Vagina (tissue), 2 donors: Measurements from ENCODE around the gene CD1B. TPM values are rescaled to one million over a fixed set of nuclear protein-coding genes. Genes with fewer than 3 reads are reported as not detected.

Experiments
- DNase-seq, 2 donors: peaks; one replicate each; pipeline ENCODE4 v3.0.0-alpha.2; 2017; ENCODE audit errors: extremely low spot score in 2 of 2
- H3K27ac ChIP-seq: fragments of 200-600 bp; sonication (generic); one replicate; pipeline ENCODE4 v1.5.1; 2019
- H3K27me3 ChIP-seq: fragments of 200-600 bp; sonication (generic); one replicate; pipeline ENCODE4 v1.5.1; 2019
- H3K36me3 ChIP-seq, 2 donors: fragments of 200-600 bp; sonication (generic); one replicate each; pipeline ENCODE4 v1.5.1; 2017 to 2019
- H3K4me1 ChIP-seq: fragments of 200-600 bp; sonication (generic); one replicate; pipeline ENCODE4 v1.5.1; 2019
- H3K4me3 ChIP-seq, 2 donors: fragments of 200-600 bp; sonication (generic); 1 replicate in 1 of 2; 2 replicates in 1 of 2; pipeline ENCODE4 v1.5.1; 2016 to 2019
- H3K9me3 ChIP-seq: fragments of 200-600 bp; sonication (generic); one replicate; pipeline ENCODE4 v1.5.1; 2019
- POLR2A ChIP-seq, 2 donors: fragments of 450-650 bp; IDR thresholded peaks; one replicate each; pipeline ENCODE4 v1.6.1; 2017; ENCODE audit warnings: antibody characterized with exemption in 2 of 2, mild to moderate bottlenecking in 2 of 2, moderate library complexity in 2 of 2
- POLR2AphosphoS5 ChIP-seq, 2 donors: sonication (generic); formaldehyde crosslinking; IDR thresholded peaks; one replicate each; pipeline ENCODE4 v1.9.0; 2017; ENCODE audit warnings: antibody characterized with exemption in 2 of 2, mild to moderate bottlenecking in 2 of 2, low read depth in 1 of 2; ENCODE audit not compliant: insufficient read depth in 1 of 2
- intact Hi-C: fragments of 100-400 bp; cut with DNase I; formaldehyde crosslinking; loops from one replicate; pipeline ENCODE4 v1.15.1; 2023
- total RNA-seq: library from RNA; depleted of rRNA; stranded (reverse); fragments of >200 nt; gene quantifications from one replicate; pipeline ENCODE4 v1.2.3, GENCODE V29; 2016
- TF ChIP-seq, protein P1 (sequence below), 3 experiments: fragments of 450-650 bp in 2 of 3; fragments of 200-600 bp in 1 of 3; sonication (generic) in 1 of 3; IDR thresholded peaks; one replicate each; pipeline ENCODE4 v1.5.1; 2017 to 2019; ENCODE audit warnings: antibody characterized with exemption in 3 of 3, mild to moderate bottlenecking in 2 of 3, moderate library complexity in 2 of 3

The CD1B gene
- total RNA-seq, 1 donor from 2014 or later = not detected

DNA sequence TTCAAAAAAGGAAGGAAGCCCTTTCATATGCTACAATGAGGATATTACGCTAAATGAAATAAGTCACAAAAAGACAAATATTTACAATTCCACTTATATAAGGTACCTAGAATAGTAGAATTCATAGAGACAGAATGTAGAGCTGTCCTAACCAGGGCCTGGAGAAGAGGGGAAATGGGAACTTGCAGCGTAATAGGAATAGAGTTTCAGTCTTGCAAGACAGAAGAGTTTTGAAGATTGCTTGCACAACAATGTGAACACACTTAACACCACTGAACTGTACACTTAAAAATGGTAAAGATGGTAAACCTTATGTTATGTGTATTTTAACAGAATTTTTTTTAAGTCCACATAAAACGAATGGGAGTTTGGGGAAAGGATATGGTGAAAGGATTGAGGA lies 2.9 kb downstream of the CD1B start:
- TF ChIP-seq POLR2AphosphoS5 (IDR thresholded peaks at IDR 0.05; ENCODE audit: insufficient read depth in 1 of 2, low read depth in 1 of 2) = no peak
- TF ChIP-seq, protein P1, sequence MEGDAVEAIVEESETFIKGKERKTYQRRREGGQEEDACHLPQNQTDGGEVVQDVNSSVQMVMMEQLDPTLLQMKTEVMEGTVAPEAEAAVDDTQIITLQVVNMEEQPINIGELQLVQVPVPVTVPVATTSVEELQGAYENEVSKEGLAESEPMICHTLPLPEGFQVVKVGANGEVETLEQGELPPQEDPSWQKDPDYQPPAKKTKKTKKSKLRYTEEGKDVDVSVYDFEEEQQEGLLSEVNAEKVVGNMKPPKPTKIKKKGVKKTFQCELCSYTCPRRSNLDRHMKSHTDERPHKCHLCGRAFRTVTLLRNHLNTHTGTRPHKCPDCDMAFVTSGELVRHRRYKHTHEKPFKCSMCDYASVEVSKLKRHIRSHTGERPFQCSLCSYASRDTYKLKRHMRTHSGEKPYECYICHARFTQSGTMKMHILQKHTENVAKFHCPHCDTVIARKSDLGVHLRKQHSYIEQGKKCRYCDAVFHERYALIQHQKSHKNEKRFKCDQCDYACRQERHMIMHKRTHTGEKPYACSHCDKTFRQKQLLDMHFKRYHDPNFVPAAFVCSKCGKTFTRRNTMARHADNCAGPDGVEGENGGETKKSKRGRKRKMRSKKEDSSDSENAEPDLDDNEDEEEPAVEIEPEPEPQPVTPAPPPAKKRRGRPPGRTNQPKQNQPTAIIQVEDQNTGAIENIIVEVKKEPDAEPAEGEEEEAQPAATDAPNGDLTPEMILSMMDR (IDR thresholded peaks at IDR 0.05) = no peak
- TF ChIP-seq POLR2A (IDR thresholded peaks at IDR 0.05) = no peak
- Histone ChIP-seq H3K4me1 (no peaks in the 10 kb centered on the region), H3K36me3 (no peaks in the 10 kb centered on the region), H3K27ac (no peak overlapping the region), H3K9me3 (no peaks in the 10 kb centered on the region), H3K4me3 (no peak overlapping the region), H3K27me3 (no peaks in the 10 kb centered on the region)
- intact Hi-C loops = no loop called here
- DNase-seq = no peak

DNA sequence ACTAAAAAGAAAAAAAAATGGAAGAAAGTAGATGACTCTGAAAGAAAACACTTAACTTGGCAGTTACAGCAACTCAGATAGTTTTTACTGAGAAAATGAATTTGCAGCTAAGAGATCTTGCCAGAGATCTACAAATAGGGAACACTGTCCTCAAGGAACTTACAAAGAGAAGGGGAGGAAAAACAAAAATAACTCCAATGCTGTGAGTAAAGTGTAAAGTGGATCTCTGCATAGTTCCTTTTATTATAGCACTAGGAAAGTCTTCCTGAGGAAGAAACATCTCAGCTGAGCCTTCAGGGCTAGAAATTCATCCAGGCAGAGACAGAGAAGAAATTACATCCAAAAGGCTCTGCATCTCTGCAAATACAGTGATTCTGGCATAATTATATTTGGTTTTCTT lies 3.9 kb downstream of the CD1B start:
- Histone ChIP-seq H3K36me3 (no peaks in the 10 kb centered on the region), H3K9me3 (no peaks in the 10 kb centered on the region)
- TF ChIP-seq, protein P1 (IDR thresholded peaks at IDR 0.05) = no peak
- no peak for TF ChIP-seq POLR2AphosphoS5 (IDR thresholded peaks at IDR 0.05; ENCODE audit: insufficient read depth in 1 of 2, low read depth in 1 of 2)
- no peak for TF ChIP-seq POLR2A (IDR thresholded peaks at IDR 0.05)

DNA sequence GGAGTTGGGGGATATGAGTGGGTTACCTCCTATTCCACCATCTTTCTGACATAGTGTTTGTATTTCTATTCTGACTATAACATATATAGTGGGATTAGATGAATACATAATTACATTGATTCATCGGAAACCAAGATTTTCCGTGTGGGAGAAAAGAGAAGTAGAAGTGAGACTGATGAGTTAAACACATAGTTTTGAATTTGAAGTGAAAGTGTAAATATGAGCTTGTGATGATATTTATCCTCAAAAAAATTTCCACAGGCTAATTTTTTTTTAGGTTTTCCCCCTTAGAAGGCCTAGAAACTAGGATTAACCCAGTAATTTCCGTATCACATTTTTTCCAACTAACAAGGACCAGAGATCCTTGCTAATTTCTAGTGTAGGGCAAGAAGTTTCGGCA lies 6.9 kb downstream of the CD1B start:
- Histone ChIP-seq H3K27me3 (no peaks in the 10 kb centered on the region), H3K9me3 (no peaks in the 10 kb centered on the region), H3K4me1 (no peaks in the 10 kb centered on the region), H3K27ac (no peak overlapping the region), H3K4me3 (no peak overlapping the region), H3K36me3 (no peaks in the 10 kb centered on the region)
- DNase-seq = no peak
- TF ChIP-seq POLR2AphosphoS5 (IDR thresholded peaks at IDR 0.05; ENCODE audit: insufficient read depth in 1 of 2, low read depth in 1 of 2) (no peak), POLR2A (IDR thresholded peaks at IDR 0.05) (no peak)
- TF ChIP-seq, protein P1 (IDR thresholded peaks at IDR 0.05) = no peak
- intact Hi-C loops = no loop called here

More for the DNA sequence above, 3.9 kb downstream of the CD1B start:
- intact Hi-C loops = no loop called here
- no peaks in the 10 kb centered on the region for H3K4me1 ChIP-seq
- no peak overlapping the region for H3K4me3 ChIP-seq
- DNase-seq = no peak
- no peaks in the 10 kb centered on the region for H3K27me3 ChIP-seq
- no peak overlapping the region for H3K27ac ChIP-seq

DNA sequence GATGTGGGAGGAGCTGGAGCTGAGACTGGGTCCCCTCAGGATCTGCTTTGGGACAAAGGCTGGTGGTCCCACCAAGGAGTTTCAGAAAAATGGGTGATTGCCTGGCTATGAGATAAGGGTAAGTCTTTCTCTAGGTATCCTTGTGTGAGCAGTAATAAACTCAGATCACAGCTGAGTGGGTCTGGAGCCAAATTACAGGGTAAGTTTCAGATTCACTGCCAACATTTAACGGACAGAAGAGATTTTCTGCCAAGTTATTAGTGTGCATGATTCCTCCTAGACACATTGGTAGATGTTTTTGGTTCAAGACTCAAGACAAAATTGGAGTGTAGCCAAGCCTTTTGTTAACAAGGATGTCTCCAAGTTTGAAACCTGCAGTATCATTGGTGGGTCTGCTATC lies 7.5 kb downstream of the CD1B start:
- H3K36me3 ChIP-seq = no peaks in the 10 kb centered on the region
- no peaks in the 10 kb centered on the region for H3K27me3 ChIP-seq
- intact Hi-C loops = no loop called here
- no peaks in the 10 kb centered on the region for H3K9me3 ChIP-seq
- no peak overlapping the region for H3K27ac ChIP-seq
- no peak overlapping the region for H3K4me3 ChIP-seq
- no peaks in the 10 kb centered on the region for H3K4me1 ChIP-seq
- TF ChIP-seq POLR2AphosphoS5 (IDR thresholded peaks at IDR 0.05; ENCODE audit: insufficient read depth in 1 of 2, low read depth in 1 of 2) (no peak), POLR2A (IDR thresholded peaks at IDR 0.05) (no peak)
- TF ChIP-seq, protein P1 (IDR thresholded peaks at IDR 0.05) = no peak
- no peak for DNase-seq

DNA sequence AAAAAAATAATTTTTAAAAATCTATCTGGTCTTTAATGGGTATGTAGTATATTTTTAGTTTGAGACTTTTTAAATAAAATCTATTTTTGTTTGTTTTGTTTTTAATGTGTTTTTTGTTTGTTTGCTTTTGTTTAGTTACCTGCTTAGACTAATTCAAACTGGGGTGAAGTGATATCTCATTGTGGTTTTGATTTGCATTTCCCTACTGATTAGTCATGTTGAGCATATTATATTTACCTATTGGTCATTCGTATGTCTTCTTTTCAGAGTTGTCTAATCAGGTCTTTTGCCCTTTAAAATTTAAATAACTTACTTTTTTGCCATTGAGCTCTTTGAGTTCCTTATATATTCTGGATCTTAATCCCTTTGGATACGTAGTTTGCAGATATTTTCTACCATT lies 20.3 kb downstream of the CD1B start:
- TF ChIP-seq POLR2AphosphoS5 (IDR thresholded peaks at IDR 0.05; ENCODE audit: insufficient read depth in 1 of 2, low read depth in 1 of 2) (no peak), POLR2A (IDR thresholded peaks at IDR 0.05) (no peak)
- TF ChIP-seq, protein P1 (IDR thresholded peaks at IDR 0.05) = no peak
- Histone ChIP-seq H3K9me3 (no peaks in the 10 kb centered on the region), H3K27ac (no peak overlapping the region), H3K4me1 (no peaks in the 10 kb centered on the region), H3K4me3 (no peak overlapping the region), H3K36me3 (no peaks in the 10 kb centered on the region), H3K27me3 (no peaks in the 10 kb centered on the region)
- DNase-seq = no peak
- intact Hi-C loops = no loop called here
